ENCODE results near the gene TTC39B.

TTC39B gene

DNA sequence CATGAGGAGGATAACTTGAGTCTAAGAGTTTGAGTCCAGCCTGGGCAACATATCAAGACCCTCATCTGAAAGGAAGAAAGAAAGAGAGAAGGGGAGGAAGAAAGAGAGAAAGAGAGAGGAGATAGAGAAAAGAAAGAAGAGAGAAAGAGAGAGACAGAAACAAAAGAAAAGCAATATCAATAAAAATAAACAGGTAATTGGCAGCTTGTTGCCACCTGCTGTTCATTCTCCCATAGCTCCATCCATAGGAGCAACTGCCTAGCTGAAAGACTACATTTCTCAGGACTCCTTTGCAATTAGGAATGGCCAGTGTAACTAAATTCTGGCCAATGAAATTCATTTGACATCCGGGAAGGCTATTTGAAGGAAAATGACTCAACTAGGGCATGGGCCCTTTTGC lies 4.6 kb upstream of the TTC39B start:
- Mint-ChIP-seq H3K4me3 (no peak overlapping the region), H3K27me3 (ENCODE audit: low read depth) (no peaks in the 10 kb centered on the region), H3K27ac (peak overlapping the region; percentile 37), H3K36me3 (ENCODE audit: low read depth) (peaks cover 10% of the 10 kb centered on the region), H3K9me3 (peaks cover 10% of the 10 kb centered on the region), H3K4me1 (ENCODE audit: low read depth) (peaks cover 35% of the 10 kb centered on the region)

DNA sequence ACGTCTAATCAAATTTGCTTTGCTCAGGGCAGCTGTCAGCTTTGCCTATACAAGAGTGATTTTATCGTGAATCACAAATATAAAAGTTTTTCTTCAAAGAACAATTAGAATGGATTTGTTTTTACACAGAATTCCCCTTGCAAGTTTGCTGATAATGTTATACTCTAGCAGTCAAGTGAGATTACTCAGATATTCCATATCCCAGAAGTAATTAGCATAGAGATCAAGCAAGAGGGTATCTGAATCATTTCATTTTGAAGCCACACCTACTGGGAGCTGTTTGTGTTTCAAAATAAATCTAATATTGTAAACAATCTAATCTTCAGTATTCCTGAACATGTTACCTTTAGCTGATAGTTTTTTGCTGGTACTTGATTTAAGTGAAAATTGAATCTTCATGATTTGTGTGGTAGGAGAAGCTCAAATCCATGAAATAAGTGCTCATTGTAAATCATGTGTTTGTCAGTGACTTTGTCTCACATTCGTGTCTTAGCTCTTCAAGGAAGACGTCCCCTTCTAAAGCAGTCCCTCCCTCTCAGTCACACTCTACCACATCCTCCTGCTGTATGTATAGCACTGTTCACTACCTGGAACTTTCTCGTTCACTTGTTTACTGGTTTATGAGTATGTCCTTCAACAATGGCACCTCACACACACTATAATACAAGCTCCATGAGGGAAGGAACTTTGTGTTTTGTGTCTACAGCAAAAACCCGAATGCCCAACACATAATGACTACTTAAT lies 3.3 kb upstream of the TTC39B start:
- Mint-ChIP-seq H3K36me3 (ENCODE audit: low read depth) (peaks cover 16% of the 10 kb centered on the region), H3K27ac (peak overlapping the region; percentile 93), H3K4me3 (peak overlapping the region; percentile 53), H3K4me1 (ENCODE audit: low read depth) (peaks cover 43% of the 10 kb centered on the region), H3K27me3 (ENCODE audit: low read depth) (no peaks in the 10 kb centered on the region), H3K9me3 (peaks cover 10% of the 10 kb centered on the region)

DNA sequence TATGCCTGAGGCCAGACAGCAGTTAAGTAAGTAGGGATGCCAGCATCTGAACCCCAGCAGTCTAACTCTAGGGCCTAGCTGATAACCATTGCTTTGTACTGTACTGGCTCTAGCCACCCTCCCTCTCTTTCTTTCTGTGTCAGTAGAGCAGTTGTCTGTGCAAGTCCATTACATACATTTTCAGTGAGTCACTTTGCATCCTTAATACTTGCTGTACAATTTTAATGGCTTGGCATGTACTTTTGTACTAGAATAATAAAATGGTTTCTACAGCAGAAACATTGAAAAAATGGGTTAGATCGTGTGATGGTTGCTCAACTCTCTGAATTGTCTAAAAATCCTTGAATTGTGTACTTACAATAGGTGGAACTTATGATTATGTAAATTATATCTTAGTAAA lies 1.5 kb upstream of the TTC39B start:
- peaks cover 24% of the 10 kb centered on the region for H3K36me3 Mint-ChIP-seq (ENCODE audit: low read depth)

DNA sequence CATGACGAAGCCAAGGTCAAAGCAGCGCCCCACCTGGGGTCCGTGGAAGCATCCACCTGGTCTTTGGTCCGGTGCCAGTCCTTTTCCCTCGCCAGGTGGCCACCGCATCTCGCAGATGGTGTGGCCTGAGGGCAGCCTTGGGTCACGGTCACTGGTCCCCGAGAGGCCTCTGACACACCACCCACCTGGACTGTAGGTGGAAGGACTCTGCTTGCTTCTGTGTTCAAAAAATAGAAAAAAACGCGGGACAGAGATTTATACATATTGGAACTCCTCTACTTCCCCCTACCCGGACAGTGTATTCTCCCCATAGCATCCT lies 466 bp upstream of the TTC39B start:
- H3K4me3 Mint-ChIP-seq: peak overlapping the region; percentile 98
- H3K4me1 Mint-ChIP-seq (ENCODE audit: low read depth): peaks cover 49% of the 10 kb centered on the region
- no peaks in the 10 kb centered on the region for H3K9me3 Mint-ChIP-seq
- H3K27ac Mint-ChIP-seq: peak overlapping the region; percentile 84
- no peaks in the 10 kb centered on the region for H3K27me3 Mint-ChIP-seq (ENCODE audit: low read depth)
- peaks cover 23% of the 10 kb centered on the region for H3K36me3 Mint-ChIP-seq (ENCODE audit: low read depth)

More for the DNA sequence above, 1.5 kb upstream of the TTC39B start:
- Mint-ChIP-seq H3K9me3 (peaks cover 6% of the 10 kb centered on the region), H3K4me1 (ENCODE audit: low read depth) (peaks cover 53% of the 10 kb centered on the region), H3K27ac (peak overlapping the region; percentile 55), H3K27me3 (ENCODE audit: low read depth) (no peaks in the 10 kb centered on the region), H3K4me3 (peak overlapping the region; percentile 29)

DNA sequence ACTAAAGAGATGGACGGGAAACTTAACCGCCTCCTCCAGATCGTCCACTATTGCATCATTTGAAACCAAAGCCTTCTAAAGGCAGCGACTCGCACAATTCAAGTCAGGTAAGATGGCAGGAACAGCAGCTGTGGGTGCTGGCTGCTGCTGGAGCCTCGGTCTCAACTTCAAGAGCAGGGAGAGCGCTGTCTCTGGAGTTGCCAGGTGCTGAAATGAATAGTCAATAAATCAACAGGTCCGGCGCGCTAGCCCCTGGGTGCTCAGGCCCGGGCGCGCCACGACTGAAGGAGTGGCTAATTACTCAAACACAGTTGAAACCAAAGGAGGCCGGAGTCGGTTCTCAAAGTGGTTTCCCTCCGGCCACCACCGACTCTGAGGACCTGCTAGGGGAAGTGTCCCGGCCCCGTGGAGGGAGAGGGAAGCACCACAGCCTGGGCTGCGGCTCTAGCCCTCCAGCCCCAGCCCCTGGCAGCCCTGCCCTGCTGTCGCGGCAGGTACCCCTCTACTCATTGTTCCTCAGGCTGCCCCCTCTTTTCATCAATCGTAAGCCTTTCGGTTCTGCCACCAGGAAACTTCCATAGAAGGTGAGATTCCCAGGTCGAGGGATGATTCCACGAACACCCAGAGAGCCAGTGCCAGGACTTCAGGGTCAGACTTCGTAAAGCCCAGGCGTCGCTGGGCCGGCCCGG lies 804 bp downstream of the TTC39B start:
- Mint-ChIP-seq H3K4me1 (ENCODE audit: low read depth) (peaks cover 45% of the 10 kb centered on the region), H3K27ac (peak overlapping the region; percentile 89), H3K36me3 (ENCODE audit: low read depth) (peaks cover 24% of the 10 kb centered on the region), H3K27me3 (ENCODE audit: low read depth) (no peaks in the 10 kb centered on the region), H3K9me3 (no peaks in the 10 kb centered on the region), H3K4me3 (peak overlapping the region; percentile 98)

- Mint-ChIP-seq H3K4me3 (peak overlapping the region; percentile 98), H3K27me3 (ENCODE audit: low read depth) (no peaks in the 10 kb centered on the region), H3K9me3 (no peaks in the 10 kb centered on the region), H3K4me1 (ENCODE audit: low read depth) (peaks cover 46% of the 10 kb centered on the region), H3K27ac (peak overlapping the region; percentile 89), H3K36me3 (ENCODE audit: low read depth) (peaks cover 25% of the 10 kb centered on the region)
These were observed 1.5 kb downstream of the TTC39B start for GRCh38 chr9:15305470-15305869.

DNA sequence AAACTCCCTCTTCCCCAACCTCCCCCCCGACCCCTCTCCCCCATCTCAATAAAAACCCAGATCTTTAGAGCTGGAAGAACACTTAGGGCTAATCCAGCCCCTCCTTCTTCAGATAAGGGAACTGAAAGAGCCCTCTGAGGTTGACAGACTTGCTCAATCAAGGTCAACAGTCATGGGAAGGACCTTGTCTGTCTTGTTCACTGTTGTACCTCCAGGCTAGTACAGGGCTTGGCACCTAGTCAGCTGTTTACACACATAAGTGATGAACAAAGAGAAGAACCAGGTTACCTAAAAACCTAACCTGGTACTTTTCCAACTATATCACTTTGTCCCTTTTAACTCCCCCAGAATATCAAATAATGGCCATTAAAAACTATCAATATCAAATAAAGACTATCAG lies 2.4 kb downstream of the TTC39B start:
- peak overlapping the region; percentile 98 for H3K4me3 Mint-ChIP-seq
- H3K27ac Mint-ChIP-seq: no peak overlapping the region
- peaks cover 25% of the 10 kb centered on the region for H3K36me3 Mint-ChIP-seq (ENCODE audit: low read depth)
- no peaks in the 10 kb centered on the region for H3K9me3 Mint-ChIP-seq
- H3K27me3 Mint-ChIP-seq (ENCODE audit: low read depth): no peaks in the 10 kb centered on the region
- peaks cover 46% of the 10 kb centered on the region for H3K4me1 Mint-ChIP-seq (ENCODE audit: low read depth)

- Mint-ChIP-seq H3K9me3 (peaks cover 5% of the 10 kb centered on the region), H3K27ac (peak overlapping the region; percentile 95), H3K36me3 (ENCODE audit: low read depth) (peaks cover 38% of the 10 kb centered on the region), H3K4me1 (ENCODE audit: low read depth) (peaks cover 56% of the 10 kb centered on the region), H3K4me3 (peak overlapping the region; percentile 80), H3K27me3 (ENCODE audit: low read depth) (no peaks in the 10 kb centered on the region)
These were observed 6.8 kb downstream of the TTC39B start for GRCh38 chr9:15300218-15300617.

- Mint-ChIP-seq H3K4me3 (peak overlapping the region; percentile 80), H3K27me3 (ENCODE audit: low read depth) (no peaks in the 10 kb centered on the region), H3K36me3 (ENCODE audit: low read depth) (peaks cover 32% of the 10 kb centered on the region), H3K9me3 (peaks cover 5% of the 10 kb centered on the region), H3K4me1 (ENCODE audit: low read depth) (peaks cover 51% of the 10 kb centered on the region), H3K27ac (peak overlapping the region; percentile 95)
These were observed 7.6 kb downstream of the TTC39B start for GRCh38 chr9:15299374-15299939.

DNA sequence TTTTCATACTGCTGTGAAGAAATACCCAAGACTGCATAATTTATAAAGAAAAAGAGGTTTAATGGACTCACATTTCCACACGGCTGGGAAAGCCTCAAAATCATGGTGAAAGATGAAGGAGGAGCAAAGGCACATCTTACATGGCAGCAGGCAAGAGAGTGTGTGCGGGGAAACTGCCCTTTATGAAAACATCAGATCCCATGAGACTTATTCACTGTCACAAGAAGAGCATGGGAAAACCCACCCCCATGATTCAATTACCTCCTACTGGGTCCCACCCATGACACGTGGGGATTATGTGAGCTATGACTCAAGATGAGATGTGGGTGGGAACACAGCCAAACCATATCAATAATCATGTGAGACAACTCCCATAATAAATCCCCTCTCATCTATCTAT lies 8.7 kb downstream of the TTC39B start:
- peaks cover 55% of the 10 kb centered on the region for H3K4me1 Mint-ChIP-seq (ENCODE audit: low read depth)
- H3K27me3 Mint-ChIP-seq (ENCODE audit: low read depth): no peaks in the 10 kb centered on the region
- H3K9me3 Mint-ChIP-seq: peaks cover 5% of the 10 kb centered on the region
- peak overlapping the region; percentile 95 for H3K27ac Mint-ChIP-seq
- H3K36me3 Mint-ChIP-seq (ENCODE audit: low read depth): peaks cover 31% of the 10 kb centered on the region
- H3K4me3 Mint-ChIP-seq: peak overlapping the region; percentile 80

GRCh38 chr9:15295761-15296405 lies 11.1 kb downstream of the TTC39B start:
- H3K4me1 Mint-ChIP-seq (ENCODE audit: low read depth): peaks cover 58% of the 10 kb centered on the region
- peak overlapping the region; percentile 96 for H3K27ac Mint-ChIP-seq
- H3K27me3 Mint-ChIP-seq (ENCODE audit: low read depth): no peaks in the 10 kb centered on the region
- peak overlapping the region; percentile 84 for H3K4me3 Mint-ChIP-seq
- H3K9me3 Mint-ChIP-seq: peaks cover 5% of the 10 kb centered on the region
- peaks cover 32% of the 10 kb centered on the region for H3K36me3 Mint-ChIP-seq (ENCODE audit: low read depth)

DNA sequence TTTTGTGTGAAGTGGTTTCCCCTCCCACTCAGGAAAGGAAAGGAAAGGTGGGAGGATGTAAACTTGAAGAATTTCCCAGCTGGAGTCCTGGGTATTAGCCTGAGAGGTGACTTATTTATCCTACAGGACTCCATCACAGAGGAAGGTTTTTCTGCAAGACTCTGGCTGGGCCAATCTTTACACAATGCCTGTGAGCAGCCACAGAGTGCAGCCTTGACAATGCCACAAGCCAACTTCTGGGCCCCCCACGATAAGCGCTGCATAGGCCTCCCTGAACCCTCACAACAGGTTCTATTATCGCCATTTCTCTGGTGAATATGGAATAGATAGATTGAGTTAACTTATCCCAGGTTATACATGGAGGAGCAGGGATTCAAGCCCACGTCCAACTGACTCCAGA lies 12.4 kb downstream of the TTC39B start:
- H3K36me3 Mint-ChIP-seq (ENCODE audit: low read depth): peaks cover 36% of the 10 kb centered on the region
- H3K4me1 Mint-ChIP-seq (ENCODE audit: low read depth): peaks cover 48% of the 10 kb centered on the region
- peaks cover 5% of the 10 kb centered on the region for H3K9me3 Mint-ChIP-seq
- H3K4me3 Mint-ChIP-seq: no peak overlapping the region
- H3K27me3 Mint-ChIP-seq (ENCODE audit: low read depth): no peaks in the 10 kb centered on the region
- peak overlapping the region; percentile 87 for H3K27ac Mint-ChIP-seq

DNA sequence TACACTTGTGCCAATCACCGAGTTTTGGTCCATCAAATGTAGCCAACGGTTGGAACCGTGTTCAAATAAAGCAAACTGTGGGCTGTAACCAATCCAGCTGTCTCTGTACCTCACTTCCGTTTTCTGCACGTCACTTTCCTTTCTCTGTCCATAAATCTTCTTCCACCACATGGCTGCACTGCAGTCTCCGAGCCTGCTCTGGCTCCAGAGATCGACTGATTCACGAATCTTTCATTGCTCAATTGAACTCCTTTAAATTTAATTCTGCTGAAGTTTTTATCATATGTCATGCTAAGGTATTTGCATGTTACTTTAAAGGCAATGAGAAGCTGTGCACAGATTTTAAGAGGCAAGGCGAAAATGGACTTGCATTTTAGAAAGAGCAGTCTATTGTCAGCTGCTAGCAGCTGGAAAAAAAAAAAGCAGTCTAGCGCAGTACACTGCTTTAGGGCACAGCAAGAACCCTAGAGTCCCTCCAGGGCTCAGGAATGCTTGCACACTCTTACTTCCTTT lies 13.2 kb downstream of the TTC39B start:
- peak overlapping the region; percentile 87 for H3K27ac Mint-ChIP-seq
- peaks cover 41% of the 10 kb centered on the region for H3K4me1 Mint-ChIP-seq (ENCODE audit: low read depth)
- no peaks in the 10 kb centered on the region for H3K27me3 Mint-ChIP-seq (ENCODE audit: low read depth)
- peaks cover 36% of the 10 kb centered on the region for H3K36me3 Mint-ChIP-seq (ENCODE audit: low read depth)
- H3K9me3 Mint-ChIP-seq: peaks cover 3% of the 10 kb centered on the region
- peak overlapping the region; percentile 56 for H3K4me3 Mint-ChIP-seq

DNA sequence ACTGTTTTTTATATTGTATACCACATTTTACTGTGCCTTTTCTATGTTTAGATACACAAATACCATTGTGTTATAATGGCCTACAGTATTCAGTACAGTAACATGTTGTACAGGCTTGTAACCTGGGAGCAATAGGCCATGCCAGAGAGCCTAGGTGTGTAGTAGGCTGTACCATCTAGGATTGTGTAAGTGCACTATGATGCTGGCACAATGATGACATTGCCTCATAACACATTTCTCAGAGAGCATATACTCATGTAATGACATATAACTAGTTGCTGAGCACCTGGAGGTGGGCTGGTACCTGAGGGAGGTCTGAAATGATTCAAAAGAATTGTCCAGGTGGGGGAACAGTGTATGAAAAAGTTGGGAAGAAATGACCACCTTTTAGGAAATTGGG lies 13.9 kb downstream of the TTC39B start:
- Mint-ChIP-seq H3K4me1 (ENCODE audit: low read depth) (peaks cover 41% of the 10 kb centered on the region), H3K4me3 (no peak overlapping the region), H3K36me3 (ENCODE audit: low read depth) (peaks cover 30% of the 10 kb centered on the region), H3K9me3 (no peaks in the 10 kb centered on the region), H3K27me3 (ENCODE audit: low read depth) (no peaks in the 10 kb centered on the region), H3K27ac (peak overlapping the region; percentile 87)
